ENCODE measurements around the gene GMPR. TPM values are rescaled to one million over a fixed set of nuclear protein-coding genes. Genes with fewer than 3 reads are reported as not detected.
A peak's percentile ranks its signal among the peaks of the same experiment; 100 is the strongest.
"Not testable (repeated sequence)": the region's sequence is repeated elsewhere in the genome, so short reads cannot be mapped to it uniquely, and the experiment has no call there.

GMPR gene
- total RNA-seq, 1 experiment from 2014 or later, result 0.47 TPM

DNA sequence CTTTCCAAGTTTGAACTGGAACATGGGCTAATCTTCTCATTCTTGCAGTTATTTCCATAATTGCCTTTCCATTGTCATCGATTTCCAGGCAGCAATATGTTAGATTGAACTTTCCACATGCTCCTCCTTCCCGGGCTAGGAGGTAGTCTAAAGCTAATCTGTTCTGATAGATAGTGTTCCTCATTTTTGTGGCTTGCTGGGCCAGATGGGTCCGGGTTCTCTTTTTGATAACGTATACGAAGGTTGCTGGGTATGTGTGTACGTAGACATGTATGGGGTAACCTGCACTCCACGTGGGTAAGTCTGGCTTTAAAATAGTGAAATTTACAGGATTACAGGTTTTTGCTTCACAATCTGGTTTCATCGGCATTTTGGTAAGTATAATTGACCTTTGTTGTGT lies 14.0 kb upstream of the GMPR start:
- DNase-seq (ENCODE audit: extremely low read depth, low read depth), result no peak

DNA sequence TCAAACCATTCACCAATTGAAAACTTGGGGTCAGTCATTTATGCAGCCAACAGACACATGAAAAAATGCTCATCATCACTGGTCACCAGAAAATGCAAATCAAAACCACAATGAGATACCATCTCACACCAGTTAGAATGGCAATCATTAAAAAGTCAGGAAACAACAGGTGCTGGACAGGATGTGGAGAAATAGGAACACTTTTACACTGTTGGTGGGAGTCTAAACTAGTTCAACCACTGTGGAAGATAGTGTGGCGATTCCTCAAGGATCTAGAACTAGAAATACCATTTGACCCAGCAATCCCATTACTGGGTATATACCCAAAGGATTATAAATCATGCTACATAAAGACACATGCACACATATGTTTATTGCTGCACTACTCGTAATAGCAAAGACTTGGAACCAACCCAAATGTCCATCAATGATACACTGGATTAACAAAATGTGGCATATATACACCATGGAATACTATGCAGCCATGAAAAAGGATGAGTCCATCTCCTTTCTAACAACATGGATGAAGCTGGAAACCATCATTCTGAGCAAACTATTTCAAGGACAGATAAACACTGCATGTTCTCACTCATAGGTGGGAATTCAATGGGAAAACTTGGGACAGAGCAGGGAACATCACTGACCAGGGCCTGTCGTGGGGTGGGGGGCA lies 13.2 kb upstream of the GMPR start:
- not testable (repeated sequence) for DNase-seq (ENCODE audit: extremely low read depth, low read depth)

GRCh38 chr6:16226117-16227047 lies 12.0 kb upstream of the GMPR start:
- DNase-seq (ENCODE audit: extremely low read depth, low read depth), result not testable (repeated sequence)

- no peak for DNase-seq (ENCODE audit: extremely low read depth, low read depth)
These were observed 11.3 kb upstream of the GMPR start for GRCh38 chr6:16227048-16227562.

GRCh38 chr6:16227605-16228004 lies 10.8 kb upstream of the GMPR start:
- no peak for DNase-seq (ENCODE audit: extremely low read depth, low read depth)

DNA sequence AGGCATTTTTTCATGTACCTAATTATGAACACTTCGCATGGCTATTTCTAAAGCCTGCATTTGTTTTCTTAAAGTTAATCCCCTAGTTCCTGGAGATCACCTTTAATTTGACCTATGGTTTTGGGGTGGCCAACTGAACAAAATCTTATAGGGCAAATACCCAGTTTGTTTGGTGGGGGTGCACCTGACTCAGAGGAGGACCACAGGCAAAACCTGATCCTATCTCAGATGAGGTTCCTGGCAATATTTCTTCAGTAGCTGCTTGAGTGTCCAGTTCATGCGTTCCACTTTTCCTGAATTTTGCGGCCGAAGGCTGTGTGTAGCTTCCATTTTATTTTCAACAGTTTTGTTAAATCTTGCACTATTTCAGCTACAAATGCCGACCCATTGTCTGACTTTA lies 10.3 kb upstream of the GMPR start:
- DNase-seq (ENCODE audit: extremely low read depth, low read depth), result no peak

DNA sequence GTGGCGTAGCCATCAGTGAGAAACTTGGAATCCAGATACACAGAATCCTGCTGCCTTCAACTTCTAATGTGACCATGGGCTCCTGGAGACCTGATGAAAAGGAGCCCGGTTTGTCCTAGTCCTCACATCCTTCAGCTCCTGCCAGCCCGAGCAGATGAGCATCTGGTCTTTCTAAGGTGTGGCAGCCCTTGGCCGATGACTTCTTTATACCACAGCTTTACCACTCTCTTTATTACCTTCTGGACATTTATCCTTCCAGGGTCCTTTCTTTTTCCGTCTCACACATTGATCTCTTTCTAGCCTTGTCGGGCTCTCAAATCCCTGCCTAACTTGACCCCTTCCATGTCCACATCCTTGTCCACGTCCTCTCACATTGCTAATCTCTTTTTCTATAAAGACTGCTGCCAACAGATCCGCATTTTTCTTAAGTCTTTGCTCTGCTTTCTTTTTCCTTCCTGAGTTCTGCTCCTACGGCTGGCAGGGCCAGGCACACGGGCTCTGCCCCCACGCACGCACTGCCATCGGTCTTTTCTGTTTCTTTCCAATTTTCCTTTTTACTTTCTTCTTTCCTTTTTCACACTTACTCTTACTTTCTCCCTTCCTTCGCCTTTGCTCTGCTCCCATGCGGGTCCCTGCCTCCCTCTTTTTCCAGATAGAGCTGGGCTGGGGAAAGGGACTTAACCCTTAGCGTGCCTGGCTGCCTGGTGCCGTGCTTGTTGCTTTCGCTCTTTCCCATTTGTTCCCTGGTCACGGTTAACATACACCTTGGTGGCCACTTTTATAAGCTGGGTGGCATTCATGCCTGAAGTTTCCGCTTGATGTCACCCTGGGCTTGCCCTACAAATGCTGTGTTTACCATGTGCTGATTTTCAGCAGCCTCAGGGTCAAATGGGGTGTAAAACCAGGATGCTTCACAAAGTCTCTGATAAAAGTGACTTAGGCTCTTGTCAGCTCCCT lies 9.4 kb upstream of the GMPR start:
- no peak for DNase-seq (ENCODE audit: extremely low read depth, low read depth)

DNA sequence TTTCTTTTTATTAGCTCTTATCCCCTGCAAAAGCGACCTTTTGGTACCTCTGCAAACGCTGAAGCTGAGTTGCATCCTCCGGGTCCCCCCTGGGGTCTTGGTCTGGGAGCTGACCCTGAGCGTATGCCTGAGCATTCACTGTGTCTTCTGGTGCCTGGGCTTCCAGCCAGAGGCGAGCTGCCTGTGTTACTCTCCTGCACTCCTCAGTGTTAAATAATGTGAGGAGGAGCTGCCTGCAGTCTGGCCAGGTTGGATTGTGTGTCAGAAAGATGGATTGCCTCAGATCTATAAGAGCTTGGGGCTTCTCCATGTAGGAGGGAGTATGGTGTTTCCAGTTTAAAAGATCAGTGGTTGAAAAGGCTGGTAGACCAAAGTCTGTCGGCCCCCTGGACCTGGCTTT lies 8.7 kb upstream of the GMPR start:
- DNase-seq (ENCODE audit: extremely low read depth, low read depth), result no peak

DNA sequence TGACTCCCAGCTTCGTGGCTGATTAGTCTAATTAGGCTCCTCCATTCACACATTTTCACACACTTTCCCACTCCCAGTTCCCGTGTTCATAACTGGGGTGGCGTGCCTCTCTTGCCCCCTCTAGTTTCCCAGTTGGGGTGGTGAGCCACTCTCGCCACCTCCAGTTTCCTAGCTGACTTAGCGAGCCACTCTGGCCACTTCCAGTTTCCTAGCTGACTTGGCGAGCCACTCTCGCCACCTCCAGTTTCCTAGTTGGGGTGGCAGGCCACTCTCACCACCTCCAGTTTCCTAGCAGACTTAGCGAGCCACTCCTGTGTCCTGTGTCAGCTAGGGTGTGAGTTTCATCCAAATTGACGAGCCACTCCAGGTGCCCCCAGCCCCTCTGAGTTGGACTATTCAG lies 7.4 kb upstream of the GMPR start:
- DNase-seq (ENCODE audit: extremely low read depth, low read depth), result no peak

DNA sequence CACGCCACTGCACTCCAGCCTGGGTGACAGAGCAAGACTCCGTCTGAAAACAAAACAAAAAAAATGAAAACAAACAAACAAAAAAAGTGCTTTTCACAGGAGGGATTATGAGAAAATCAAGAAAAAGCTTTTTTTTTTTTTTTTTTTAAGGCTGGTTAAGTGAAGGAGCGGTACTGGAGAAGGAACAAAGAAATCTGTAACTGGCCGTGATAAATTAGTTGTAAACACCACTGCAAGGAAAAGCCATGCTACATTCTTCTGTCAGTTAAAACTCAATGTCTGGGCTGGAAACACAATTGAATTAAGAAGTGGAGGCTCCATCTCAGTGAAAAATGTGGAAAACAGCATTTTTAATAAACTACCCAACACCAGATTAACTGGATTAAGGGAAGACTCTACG lies 6.3 kb upstream of the GMPR start:
- DNase-seq (ENCODE audit: extremely low read depth, low read depth), result no peak

- no peak for DNase-seq (ENCODE audit: extremely low read depth, low read depth)
These were observed 2.3 kb upstream of the GMPR start for GRCh38 chr6:16236009-16236501.

DNA sequence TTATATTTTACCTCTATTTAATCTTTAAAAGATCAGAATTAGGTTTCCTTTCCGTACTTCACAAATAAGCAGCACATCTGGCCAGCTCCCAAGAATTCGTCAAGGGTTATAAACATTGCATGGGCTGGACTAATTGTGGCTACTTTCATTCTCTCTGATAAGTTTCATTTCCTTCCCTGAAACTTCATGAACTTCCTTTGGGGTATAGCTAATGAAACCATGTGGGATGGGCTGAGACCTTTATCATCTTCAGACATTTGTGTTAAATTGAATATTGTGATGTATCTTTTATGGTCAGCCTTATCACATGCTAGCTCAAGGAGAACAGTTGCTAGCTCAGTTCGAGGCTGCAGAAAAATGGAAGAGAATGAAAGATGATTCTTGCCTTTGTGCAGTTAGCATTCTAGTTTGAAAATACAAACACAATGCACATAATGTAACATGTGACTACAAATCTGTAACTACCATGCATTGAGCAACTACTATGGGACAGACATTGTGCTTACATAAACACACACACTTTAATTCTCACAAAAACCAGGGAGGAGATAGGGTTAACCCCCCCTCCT lies 1.7 kb upstream of the GMPR start:
- DNase-seq (ENCODE audit: extremely low read depth, low read depth), result no peak

DNA sequence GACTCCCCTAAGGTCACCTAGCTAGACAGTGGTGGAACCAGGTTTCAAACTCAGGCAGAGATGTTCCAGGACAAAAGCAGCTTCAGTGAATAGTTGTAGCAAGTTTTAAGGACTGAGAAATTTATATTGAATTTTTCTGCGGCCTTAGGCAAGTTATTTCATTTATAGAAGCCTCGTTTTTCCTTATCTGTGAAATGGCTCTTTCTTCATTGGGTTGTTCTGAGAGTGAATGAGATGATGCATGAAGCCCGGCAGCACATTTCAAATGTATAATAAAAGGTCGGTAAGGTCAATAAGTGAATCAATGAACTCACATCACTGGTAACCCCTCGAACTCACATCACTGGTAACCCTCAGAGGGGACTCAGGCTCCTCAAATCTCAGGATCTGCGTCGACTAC lies 1.1 kb upstream of the GMPR start:
- DNase-seq (ENCODE audit: extremely low read depth, low read depth), result no peak

DNA sequence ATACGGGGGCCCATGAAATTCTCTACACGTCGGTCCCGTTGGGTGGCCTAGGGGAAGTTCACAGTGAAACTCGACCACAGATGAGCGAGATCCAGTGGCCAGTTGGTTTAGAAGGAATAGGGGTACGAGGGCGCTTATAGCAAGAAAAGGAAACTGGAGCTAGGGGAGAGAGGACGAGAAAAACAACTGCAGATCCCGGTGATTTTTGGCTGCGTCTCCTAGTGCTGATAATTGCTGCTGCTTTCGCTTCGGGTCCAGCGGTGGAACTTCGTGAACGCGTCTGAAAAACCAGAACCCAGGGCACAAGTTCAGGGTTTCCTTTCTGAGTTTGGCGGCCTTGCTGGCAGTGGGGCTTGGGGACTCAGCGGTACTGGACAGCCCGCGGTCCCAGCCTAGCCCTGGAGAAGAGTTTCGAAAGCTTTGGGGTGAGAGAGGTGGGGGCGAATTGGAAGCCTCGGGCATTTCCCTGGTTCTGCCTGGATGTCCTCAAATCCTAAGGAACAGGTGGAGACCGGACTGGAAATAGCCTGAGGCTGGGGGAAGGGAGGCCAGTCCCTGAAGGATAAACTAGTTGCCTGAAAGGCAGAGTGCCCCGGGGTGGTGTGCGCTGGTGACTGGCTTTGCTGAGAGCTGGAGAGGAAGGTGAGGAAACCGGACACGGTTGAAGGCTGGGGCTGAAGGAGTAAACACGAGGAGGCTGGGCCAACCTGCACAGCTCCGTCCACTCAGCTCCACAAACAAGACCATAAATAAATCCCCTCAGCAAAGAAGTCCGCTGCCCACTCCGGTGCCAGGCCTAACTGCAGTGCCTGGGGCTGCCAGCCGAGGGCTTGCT lies 793 bp downstream of the GMPR start:
- DNase-seq (ENCODE audit: extremely low read depth, low read depth), result peak; percentile 6

GRCh38 chr6:16239798-16240123 lies 1.4 kb downstream of the GMPR start:
- DNase-seq (ENCODE audit: extremely low read depth, low read depth), result peak; percentile 50

GRCh38 chr6:16240589-16241320 lies 2.4 kb downstream of the GMPR start:
- no peak for DNase-seq (ENCODE audit: extremely low read depth, low read depth)

DNA sequence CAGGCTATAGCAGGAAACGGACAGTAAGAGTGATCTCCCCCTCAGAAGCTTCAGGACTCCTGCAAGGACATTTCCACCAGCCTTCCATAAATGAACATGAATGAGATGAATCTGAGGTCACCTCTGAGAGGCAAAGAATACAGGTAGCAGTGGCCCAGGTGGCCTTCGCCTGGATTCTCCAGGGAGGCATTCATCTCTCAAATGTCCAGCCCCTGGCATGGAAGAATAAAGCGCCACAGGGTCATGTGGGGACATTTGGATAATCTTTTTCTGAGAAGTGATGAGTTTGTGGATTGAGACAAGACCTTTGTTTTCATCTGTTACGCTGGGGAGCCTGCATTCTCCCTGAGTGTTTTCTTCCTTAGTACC lies 2.9 kb downstream of the GMPR start:
- DNase-seq (ENCODE audit: extremely low read depth, low read depth), result no peak

GRCh38 chr6:16243055-16243454 lies 4.7 kb downstream of the GMPR start:
- no peak for DNase-seq (ENCODE audit: extremely low read depth, low read depth)

- DNase-seq (ENCODE audit: extremely low read depth, low read depth), result no peak
These were observed 5.3 kb downstream of the GMPR start for GRCh38 chr6:16243664-16244063.

Measured in NCI-H460 (cell line).